T47D (cell line): Measurements from ENCODE around the gene PTPN1.

ENCODE experiments used
- DNase-seq, 2 experiments: peaks; one replicate each; pipeline versions ENCODE4 v3.0.0 to v3.0.0-alpha.2; 2011 to 2012; ENCODE audit warnings: low read depth in 1 of 2, low spot score in 1 of 2
- JUND ChIP-seq: IDR thresholded peaks from 2 replicates; pipeline ENCODE4 v1.6.1; 2012; ENCODE audit warnings: low read depth
- in situ Hi-C: cut with HindIII; loops from 2 replicates; pipeline ENCODE4 v1.10.0; 2016; ENCODE audit warnings: low sequenced_read_pairs, low pct_unique_long_range_greater_than_20kb

Gene PTPN1

DNA sequence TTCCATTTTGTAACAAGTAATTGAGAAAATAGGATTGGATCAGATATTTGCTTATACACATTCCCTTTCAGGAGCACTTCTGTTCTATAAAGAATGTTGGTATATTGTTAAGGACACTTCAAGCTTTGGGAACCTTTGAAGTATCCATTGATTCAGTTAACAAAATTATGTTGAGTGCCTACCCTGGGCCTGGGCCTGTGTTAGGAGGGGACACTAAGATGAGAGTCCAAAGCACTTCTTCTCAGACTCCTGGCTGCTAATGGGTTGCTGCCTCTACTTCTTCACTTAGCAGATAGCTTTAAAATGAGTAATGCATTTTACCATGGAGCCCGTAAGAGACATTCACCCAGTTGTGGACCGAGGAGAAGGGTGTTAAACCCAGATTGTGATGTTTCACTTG, 40.3 kb downstream of the PTPN1 start:
- DNase-seq = no peak
- in situ Hi-C loops = no loop called here
- no peak for TF ChIP-seq JUND

- DNase-seq = no peak
- TF ChIP-seq JUND = no peak
- in situ Hi-C loops = no loop called here
These were observed 41.1 kb downstream of the PTPN1 start for GRCh38 chr20:50551288-50551687.

DNA sequence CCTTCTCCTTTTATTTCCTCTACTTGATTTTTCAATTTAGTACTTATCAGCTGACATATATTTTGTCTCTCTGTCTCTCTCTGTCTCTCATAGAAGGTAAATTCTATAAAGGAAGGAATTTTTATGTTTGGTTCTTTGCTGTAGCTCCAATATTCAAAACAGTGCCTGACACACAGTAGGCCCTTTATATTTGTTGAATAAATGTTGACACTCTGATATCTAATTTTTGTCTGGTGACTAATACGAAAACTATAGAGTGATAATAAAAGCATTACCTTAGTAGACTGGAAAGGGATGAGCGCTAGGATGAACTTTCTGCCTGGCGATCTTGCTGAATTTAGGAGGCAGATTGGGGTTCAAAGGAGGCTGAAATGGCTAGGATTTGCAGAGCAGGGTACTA, 42.8 kb downstream of the PTPN1 start:
- DNase-seq = no peak
- TF ChIP-seq JUND = no peak
- in situ Hi-C loops = no loop called here

DNA sequence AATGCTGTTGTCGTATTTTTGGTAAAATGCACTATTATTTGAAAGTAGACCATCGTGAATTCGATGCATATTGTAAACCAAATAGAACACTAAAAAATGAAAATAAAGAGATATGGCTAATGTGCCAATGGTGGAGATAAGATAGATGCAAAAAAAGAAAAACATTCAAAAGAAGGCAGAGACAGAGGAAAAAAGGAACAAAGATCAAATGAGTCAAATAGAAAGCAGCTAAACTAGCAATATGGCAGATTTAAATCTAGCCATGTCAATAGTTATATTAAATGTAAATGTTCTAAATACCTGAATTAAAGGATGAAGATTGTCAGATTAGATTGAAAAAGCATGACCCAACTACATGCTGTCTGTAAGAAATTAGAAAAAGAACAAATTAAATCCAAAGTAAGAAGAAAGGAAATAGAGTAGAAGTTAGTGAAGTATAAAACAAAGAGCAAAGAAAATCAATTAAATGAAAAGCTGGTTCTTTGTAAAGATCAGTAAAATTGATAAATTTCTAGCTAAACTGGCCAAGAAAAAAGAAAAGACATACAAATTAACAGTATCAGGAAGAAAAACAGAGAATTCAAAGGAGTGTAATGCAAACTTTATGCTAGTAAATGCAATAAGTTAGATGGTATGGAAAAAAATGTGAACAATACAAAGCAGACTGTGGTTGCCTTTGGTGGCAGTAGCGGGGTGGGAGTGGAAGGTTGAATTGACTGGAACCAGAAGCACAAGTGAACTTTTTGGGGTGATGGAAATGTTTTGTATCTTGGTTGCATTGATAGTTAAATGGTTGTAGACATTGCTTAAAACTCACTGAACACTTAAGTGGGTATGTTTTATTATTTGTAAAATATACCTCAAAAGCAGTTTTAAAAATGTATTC, 44.8 kb downstream of the PTPN1 start:
- in situ Hi-C loops = no loop called here
- DNase-seq = no peak
- TF ChIP-seq JUND = no peak

DNA sequence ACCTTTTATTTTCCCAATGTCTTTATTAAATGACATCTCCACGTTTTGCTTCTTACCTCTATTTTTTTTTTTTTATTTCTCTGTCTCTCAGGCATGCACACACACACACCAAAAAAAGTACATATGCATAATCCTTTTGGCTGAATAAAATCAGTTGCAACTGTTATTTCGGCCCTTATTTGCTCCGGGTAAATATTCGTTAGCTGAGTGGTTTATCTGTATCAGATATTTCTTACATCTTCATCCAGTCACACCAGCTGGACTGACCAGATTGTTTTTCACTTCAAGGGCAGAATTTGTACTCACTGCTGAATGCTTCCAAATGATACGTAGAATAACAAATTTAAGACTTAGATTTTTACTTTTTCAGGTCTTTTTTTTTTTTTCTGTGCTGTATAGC, 45.5 kb downstream of the PTPN1 start:
- DNase-seq = no peak
- in situ Hi-C loops = no loop called here
- TF ChIP-seq JUND = peak; percentile 57; the same call in 1 of the 2 replicates

- no peak for DNase-seq
- in situ Hi-C loops = no loop called here
- TF ChIP-seq JUND = no peak
These were observed 47.5 kb downstream of the PTPN1 start for GRCh38 chr20:50557549-50558134.

DNA sequence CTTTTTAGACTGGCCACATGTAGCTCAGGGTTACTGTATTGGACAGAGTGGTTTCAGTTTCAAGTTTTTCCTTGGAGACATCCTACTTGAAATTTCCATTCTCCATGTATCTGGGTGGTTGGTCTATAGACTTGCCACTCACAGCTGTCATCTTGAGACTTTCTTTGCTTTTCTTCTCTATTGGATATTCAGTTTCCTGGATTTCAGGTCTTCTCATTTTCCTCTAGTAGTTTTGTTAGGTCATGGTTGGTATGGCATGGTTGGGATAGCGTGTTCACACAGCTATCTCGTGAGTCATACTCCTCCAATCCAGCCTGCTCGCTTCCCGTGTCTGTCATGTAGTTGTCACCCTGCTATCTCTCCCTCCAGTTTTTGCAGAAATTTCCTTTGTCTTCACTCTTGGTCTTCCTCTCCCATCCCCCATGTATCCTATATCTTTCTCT, 48.3 kb downstream of the PTPN1 start:
- no peak for TF ChIP-seq JUND
- DNase-seq = no peak
- in situ Hi-C loops = no loop called here

- no peak for TF ChIP-seq JUND
- in situ Hi-C loops = no loop called here
- no peak for DNase-seq
These were observed 49.0 kb downstream of the PTPN1 start for GRCh38 chr20:50559149-50559548.

DNA sequence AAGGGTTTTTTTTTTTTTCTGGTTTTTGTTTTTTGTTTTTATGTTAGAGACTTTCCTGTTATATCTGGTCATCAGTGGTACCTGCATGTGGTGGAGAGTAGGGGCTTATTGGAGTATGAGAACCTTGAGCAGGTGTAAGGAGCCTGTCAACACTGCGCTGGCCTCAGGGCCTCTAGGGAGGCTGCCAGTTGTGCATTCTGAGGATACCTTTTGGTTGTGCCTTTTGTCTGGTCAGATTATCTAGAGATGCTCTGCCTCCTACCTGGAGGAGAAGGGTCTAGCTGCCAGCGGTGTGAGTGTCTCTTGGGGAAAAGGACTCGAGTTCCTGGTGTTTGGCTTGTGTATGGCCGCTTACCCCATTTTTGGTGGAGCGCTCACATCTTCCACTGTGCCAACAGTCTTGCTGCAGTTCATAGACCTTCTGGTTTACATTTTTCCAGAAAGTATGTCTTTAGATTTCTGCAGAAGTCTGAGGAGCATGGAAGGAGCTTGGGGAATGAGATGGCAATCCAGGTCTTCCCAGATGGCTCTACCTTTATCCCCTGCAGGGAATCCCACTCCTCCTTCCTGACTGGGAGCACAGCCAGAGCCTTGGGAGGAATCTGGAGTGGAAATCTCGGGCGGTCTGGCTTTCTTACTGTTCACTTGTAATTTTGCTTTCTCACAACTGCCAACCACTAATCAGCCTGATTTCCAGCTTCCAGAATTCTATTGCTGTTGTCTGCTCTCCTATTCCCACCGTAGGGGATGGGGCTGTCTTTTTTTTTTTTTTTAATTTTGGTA, 49.9 kb downstream of the PTPN1 start:
- in situ Hi-C loops = no loop called here
- no peak for TF ChIP-seq JUND

DNA sequence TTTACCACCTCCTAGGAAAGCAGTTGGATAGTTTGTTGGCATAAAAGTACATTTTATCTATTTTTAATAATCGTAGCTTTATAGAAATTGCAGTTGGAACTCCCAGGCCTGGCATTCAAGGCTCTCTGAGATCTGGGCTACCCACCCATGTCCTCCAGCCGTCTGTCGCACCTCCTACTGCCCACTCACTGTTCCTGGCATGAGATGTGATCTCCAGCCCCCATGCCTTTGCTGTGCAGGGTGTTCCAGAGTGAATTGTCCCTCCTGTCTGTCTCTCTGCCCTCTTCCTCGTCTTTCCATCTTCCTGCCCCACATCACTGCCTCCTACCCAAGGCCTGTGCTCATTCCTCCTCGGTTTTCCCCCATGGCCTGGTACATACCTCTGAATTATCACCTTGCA, 50.7 kb downstream of the PTPN1 start:
- DNase-seq = no peak
- in situ Hi-C loops = no loop called here

More for the DNA sequence above, 49.9 kb downstream of the PTPN1 start:
- no peak for DNase-seq

GRCh38 chr20:50561379-50562078, 51.3 kb downstream of the PTPN1 start:
- DNase-seq = no peak
- no peak for TF ChIP-seq JUND
- in situ Hi-C loops = no loop called here

More for the DNA sequence above, 50.7 kb downstream of the PTPN1 start:
- TF ChIP-seq JUND = no peak

DNA sequence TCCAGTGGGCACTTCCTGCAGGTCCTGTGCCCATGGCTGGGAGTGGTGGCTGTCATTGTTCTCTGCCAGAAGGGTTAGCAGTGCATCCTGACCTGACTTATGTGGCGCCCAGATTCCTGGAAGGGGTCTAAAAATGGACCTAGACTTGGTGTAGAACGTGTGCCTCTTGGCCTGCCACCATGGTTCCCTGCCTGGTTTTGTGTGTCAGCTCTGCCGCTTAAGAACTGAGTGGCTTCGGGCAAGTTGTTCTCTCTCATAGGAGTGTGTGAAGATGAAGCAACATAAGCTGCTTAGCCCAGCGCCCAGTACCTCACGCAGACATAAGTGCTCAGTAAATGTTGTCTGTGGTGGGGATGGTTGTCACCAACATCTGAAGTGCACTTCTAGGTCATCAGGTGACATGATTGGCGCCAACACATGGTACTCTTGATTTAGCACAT, 52.1 kb downstream of the PTPN1 start:
- TF ChIP-seq JUND = no peak
- DNase-seq = no peak
- in situ Hi-C loops = no loop called here
